Smooth muscle cell of the brain vasculature (primary cell): ENCODE results near the gene NOL7.

Experiments
- DNase-seq: peaks from one replicate; pipeline ENCODE4 v3.0.0-alpha.2; 2012; ENCODE audit warnings: low read depth, low spot score

The NOL7 gene

GRCh38 chr6:13653296-13653695, 38.2 kb downstream of the NOL7 start:
- no peak for DNase-seq

DNA sequence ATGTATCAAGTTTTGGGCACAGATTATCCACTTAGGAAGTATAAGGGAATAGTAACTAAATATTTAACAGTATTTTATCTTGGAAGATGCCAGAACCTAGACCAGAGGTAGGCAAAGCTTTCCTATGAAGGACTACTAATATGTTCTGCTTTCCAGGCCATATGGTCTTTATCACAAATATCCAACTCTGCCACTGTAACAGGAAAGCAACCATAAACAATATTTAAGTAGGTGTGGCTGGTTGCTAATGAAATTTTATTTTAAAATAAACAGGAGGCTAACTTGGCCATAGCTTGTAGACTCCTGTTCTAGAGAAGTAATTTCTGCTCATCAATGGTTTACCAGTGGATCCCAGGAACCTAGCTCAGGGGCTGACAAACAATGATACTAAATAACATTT, 39.4 kb downstream of the NOL7 start:
- no peak for DNase-seq

DNA sequence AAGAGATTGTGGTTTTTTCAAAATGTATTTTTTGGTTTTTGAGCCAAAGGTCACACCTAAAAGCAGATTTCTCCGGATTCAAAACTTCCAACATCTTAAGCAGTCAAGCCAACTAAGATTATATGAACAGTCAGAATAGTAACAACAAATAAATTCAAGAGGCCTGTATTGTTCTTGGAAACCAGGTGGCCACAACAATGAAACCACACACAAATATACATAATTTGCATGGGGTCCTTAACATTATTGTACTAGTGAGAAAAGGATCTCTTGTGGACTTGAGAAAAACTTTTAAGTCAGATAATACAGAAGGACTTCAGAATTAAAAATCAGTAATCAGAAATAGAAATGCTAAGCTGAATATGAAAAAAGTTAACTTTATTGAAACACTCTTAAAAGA, 40.6 kb downstream of the NOL7 start:
- no peak for DNase-seq

GRCh38 chr6:13660273-13660672, 45.1 kb downstream of the NOL7 start:
- no peak for DNase-seq

GRCh38 chr6:13660893-13661292, 45.8 kb downstream of the NOL7 start:
- no peak for DNase-seq

GRCh38 chr6:13661647-13662046, 46.5 kb downstream of the NOL7 start:
- DNase-seq, result no peak

DNA sequence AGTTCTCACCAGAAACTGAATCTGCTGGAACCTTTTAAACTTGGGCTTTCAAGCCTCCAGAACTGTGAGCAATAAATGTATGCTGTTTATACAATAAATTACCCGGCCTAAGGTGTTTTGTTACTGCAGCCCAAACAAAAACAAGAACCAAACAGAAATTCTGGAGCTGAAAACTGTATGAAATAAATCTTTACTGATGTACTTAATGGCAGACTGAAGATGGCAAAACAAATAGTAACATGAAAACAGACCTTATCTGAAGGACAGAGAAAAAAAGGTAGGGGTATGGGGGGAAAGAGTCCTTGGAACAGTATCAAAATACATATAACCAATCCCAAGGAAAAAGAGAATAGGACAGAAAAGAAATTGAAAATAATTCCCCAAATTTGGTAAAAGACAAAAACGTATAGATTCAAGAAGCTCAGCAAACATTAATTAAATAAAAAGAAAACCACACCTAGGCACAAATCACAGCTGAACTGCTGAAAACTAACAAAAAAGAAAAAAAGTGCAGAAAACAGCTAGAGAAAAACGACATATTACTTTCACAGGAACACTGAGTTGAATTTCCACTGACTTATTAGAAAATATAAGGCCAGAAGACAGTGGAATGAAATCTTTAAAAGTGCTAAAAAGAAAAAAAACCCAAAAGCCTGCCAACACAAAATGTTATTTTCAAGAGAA, 47.7 kb downstream of the NOL7 start:
- DNase-seq, result no peak

DNA sequence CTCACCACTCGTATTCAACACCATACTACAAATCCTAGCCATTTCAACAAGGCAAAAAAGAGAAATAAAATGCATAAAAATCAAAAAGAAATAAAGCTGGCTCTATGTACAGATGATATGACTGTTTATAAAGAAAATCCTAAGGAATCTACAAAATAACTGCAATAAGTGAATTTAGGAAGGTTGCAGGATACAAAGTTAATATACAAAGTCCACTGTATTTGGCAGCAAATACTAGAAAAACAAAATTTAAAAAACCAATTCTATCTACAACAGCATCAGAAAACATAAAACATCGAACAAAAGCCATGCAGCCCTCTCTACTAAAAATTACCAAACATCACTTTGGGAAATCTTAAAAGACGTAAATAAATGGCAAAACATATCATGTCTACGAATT, 48.9 kb downstream of the NOL7 start:
- DNase-seq, result no peak

GRCh38 chr6:13664703-13665352, 49.7 kb downstream of the NOL7 start:
- DNase-seq, result no peak

DNA sequence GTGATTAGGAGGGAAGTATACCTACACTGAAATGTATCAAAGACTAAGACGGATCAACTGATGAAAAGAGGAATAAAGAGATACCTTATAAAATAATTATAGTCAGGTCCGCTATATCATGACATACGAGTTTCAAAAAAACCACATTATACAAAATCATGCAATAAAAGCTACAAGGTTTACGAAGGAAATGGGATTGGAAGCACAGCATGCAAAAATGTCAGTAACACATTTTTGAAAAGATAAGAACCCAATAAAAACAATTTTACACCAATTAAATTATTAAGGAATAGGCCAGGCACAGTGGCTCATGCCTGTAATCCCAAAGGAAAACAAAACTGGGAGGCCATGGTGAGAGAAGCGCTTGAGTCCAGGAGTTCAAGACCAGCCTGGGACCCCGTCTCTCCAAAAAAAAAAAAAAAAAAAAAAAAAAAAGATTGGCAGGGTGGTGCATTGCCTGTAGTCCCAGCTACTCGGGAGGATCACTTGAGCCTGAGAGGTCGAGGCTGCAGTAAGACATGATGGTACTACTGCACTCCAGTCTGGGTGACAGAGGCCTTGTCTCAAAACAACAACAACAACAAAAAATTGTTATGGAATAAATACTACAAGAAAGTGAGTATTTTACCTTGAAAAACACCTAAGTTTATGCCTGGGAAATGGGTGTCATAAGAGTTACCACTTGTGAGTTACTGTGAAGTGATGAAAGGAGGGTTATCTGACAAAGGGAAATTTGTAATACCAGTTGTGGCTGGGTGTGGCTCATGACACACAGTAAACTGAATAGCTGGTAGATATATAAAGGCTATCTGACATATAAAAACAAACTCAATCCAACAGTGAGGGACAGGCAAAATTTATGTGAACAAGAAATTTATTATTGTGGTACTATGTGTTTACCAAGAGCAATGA, 51.3 kb downstream of the NOL7 start:
- no peak for DNase-seq

DNA sequence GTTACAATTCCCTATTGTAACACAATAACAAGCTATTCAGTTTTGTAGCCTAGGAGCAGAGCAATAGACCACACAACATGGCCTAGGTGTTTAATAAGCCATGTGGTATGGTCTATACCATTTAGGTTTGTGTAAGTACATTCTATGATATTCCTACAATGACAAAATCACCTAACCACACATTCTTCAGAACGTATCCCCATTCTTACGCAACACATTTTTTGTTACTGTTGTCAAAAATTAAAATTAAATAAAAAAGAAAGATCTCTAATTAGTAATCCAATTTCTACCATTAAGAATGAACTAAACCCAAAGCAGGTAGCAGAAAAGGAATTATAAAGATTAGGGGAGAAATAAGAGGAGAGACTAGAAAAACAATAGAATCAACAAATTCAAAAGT, 52.5 kb downstream of the NOL7 start:
- no peak for DNase-seq

GRCh38 chr6:13668291-13668928, 53.3 kb downstream of the NOL7 start:
- no peak for DNase-seq

DNA sequence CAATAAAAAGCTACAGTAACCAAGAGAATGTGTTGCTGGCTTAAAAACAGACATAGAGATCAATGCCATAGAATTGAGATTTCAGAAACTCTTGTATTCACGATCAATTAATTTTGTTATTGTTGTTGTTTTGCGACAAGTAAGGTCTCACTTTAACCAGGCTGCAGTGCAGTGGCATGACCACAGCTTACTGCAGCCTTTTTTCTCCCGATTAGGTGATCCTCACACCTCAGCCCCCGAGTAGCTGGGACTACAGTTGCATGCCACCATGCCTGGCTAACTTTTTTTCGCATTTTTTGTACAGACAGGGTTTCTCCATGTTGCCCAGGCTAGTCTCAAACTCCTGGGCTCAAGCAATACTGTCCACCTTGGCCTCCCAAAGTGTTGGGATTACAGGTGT, 54.3 kb downstream of the NOL7 start:
- no peak for DNase-seq
